ENCODE measurements around the gene COMMD9.
A peak's percentile ranks its signal among the peaks of the same experiment; 100 is the strongest.

COMMD9 gene

GRCh38 chr11:36273110-36273509 is 16.1 kb downstream of the COMMD9 start:
- H3K4me3 Mint-ChIP-seq: no peak overlapping the region
- no peak for DNase-seq
- no peaks in the 10 kb centered on the region for H3K4me1 Mint-ChIP-seq
- H3K27ac Mint-ChIP-seq: no peak overlapping the region
- no peak for ATAC-seq
- no peaks in the 10 kb centered on the region for H3K27me3 Mint-ChIP-seq
- H3K9me3 Mint-ChIP-seq: peaks cover 0 to 15% of the 10 kb centered on the region in 2 donors

GRCh38 chr11:36271794-36272407 is 17.3 kb downstream of the COMMD9 start:
- Mint-ChIP-seq H3K27me3 (no peaks in the 10 kb centered on the region), H3K4me1 (peaks cover 5% of the 10 kb centered on the region), H3K27ac (peak overlapping the region in 1 of 2 donors; percentile 37), H3K9me3 (peaks cover 0 to 15% of the 10 kb centered on the region in 2 donors), H3K4me3 (no peak overlapping the region)
- DNase-seq (no peak), ATAC-seq (no peak)

GRCh38 chr11:36270701-36271100 is 18.5 kb downstream of the COMMD9 start:
- Mint-ChIP-seq H3K4me1 (peaks cover 5% of the 10 kb centered on the region), H3K27ac (no peak overlapping the region), H3K4me3 (no peak overlapping the region), H3K9me3 (peaks cover 0 to 15% of the 10 kb centered on the region in 2 donors), H3K27me3 (no peaks in the 10 kb centered on the region)
- ATAC-seq: no peak
- DNase-seq: no peak

GRCh38 chr11:36268337-36268985 is 20.8 kb downstream of the COMMD9 start:
- no peak for ATAC-seq
- Mint-ChIP-seq H3K4me1 (peaks cover 5% of the 10 kb centered on the region), H3K4me3 (no peak overlapping the region), H3K9me3 (peaks cover 0 to 7% of the 10 kb centered on the region in 2 donors), H3K27me3 (no peaks in the 10 kb centered on the region), H3K27ac (no peak overlapping the region)
- no peak for DNase-seq

GRCh38 chr11:36266767-36267166 is 22.5 kb downstream of the COMMD9 start:
- DNase-seq: no peak
- H3K9me3 Mint-ChIP-seq: no peaks in the 10 kb centered on the region

GRCh38 chr11:36265793-36266628 is 23.2 kb downstream of the COMMD9 start:
- DNase-seq: peak; percentile 44 to 50
- peak; percentile 67 for ATAC-seq
- H3K27ac Mint-ChIP-seq: no peak overlapping the region
- peaks cover 5% of the 10 kb centered on the region for H3K4me1 Mint-ChIP-seq
- no peak overlapping the region for H3K4me3 Mint-ChIP-seq
- H3K27me3 Mint-ChIP-seq: peaks cover 14% of the 10 kb centered on the region
- H3K9me3 Mint-ChIP-seq: no peaks in the 10 kb centered on the region

More at GRCh38 chr11:36266767-36267166, 22.5 kb downstream of the COMMD9 start:
- H3K27me3 Mint-ChIP-seq: peaks cover 6% of the 10 kb centered on the region
- ATAC-seq: no peak
- H3K4me1 Mint-ChIP-seq: peaks cover 5% of the 10 kb centered on the region
- H3K27ac Mint-ChIP-seq: no peak overlapping the region
- H3K4me3 Mint-ChIP-seq: no peak overlapping the region

GRCh38 chr11:36264973-36265344 is 24.3 kb downstream of the COMMD9 start:
- H3K9me3 Mint-ChIP-seq: no peaks in the 10 kb centered on the region
- H3K4me1 Mint-ChIP-seq: peaks cover 5% of the 10 kb centered on the region
- peaks cover 20% of the 10 kb centered on the region for H3K27me3 Mint-ChIP-seq
- DNase-seq (no peak), ATAC-seq (no peak)
- no peak overlapping the region for H3K27ac Mint-ChIP-seq
- no peak overlapping the region for H3K4me3 Mint-ChIP-seq

- Mint-ChIP-seq H3K27me3 (peaks cover 23% of the 10 kb centered on the region), H3K4me3 (no peak overlapping the region), H3K9me3 (no peaks in the 10 kb centered on the region), H3K27ac (no peak overlapping the region), H3K4me1 (peaks cover 5% of the 10 kb centered on the region)
- DNase-seq (no peak), ATAC-seq (no peak)
Observed at GRCh38 chr11:36264011-36264972, 24.9 kb downstream of the COMMD9 start.

GRCh38 chr11:36261094-36261493 is 28.1 kb downstream of the COMMD9 start:
- ATAC-seq: no peak
- no peaks in the 10 kb centered on the region for H3K9me3 Mint-ChIP-seq
- H3K4me3 Mint-ChIP-seq: no peak overlapping the region
- H3K27ac Mint-ChIP-seq: peak overlapping the region in 1 of 2 donors; percentile 17
- H3K27me3 Mint-ChIP-seq: peaks cover 44% of the 10 kb centered on the region
- DNase-seq: no peak
- H3K4me1 Mint-ChIP-seq: no peaks in the 10 kb centered on the region

GRCh38 chr11:36258730-36259360 is 30.4 kb downstream of the COMMD9 start:
- ATAC-seq: peak; percentile 64
- Mint-ChIP-seq H3K4me3 (no peak overlapping the region), H3K4me1 (no peaks in the 10 kb centered on the region), H3K27me3 (peaks cover 44% of the 10 kb centered on the region), H3K27ac (peak overlapping the region in 1 of 2 donors; percentile 29), H3K9me3 (no peaks in the 10 kb centered on the region)
- peak; percentile 3 to 21 for DNase-seq

GRCh38 chr11:36257351-36257750 is 31.9 kb downstream of the COMMD9 start:
- DNase-seq (no peak), ATAC-seq (no peak)
- H3K4me3 Mint-ChIP-seq: no peak overlapping the region
- H3K4me1 Mint-ChIP-seq: no peaks in the 10 kb centered on the region
- no peaks in the 10 kb centered on the region for H3K9me3 Mint-ChIP-seq
- H3K27me3 Mint-ChIP-seq: peaks cover 45% of the 10 kb centered on the region
- peak overlapping the region in 1 of 2 donors; percentile 61 for H3K27ac Mint-ChIP-seq

- DNase-seq (no peak), ATAC-seq (no peak)
Observed at GRCh38 chr11:36254713-36255112, 34.5 kb downstream of the COMMD9 start.

GRCh38 chr11:36253238-36253637 is 36.0 kb downstream of the COMMD9 start:
- Mint-ChIP-seq H3K27me3 (peaks cover 57% of the 10 kb centered on the region), H3K4me3 (no peak overlapping the region), H3K27ac (no peak overlapping the region), H3K9me3 (no peaks in the 10 kb centered on the region), H3K4me1 (peaks cover 10% of the 10 kb centered on the region)
- ATAC-seq (no peak), DNase-seq (no peak)

More at GRCh38 chr11:36254713-36255112, 34.5 kb downstream of the COMMD9 start:
- Mint-ChIP-seq H3K4me1 (no peaks in the 10 kb centered on the region), H3K4me3 (no peak overlapping the region), H3K27me3 (peaks cover 55% of the 10 kb centered on the region), H3K27ac (no peak overlapping the region), H3K9me3 (no peaks in the 10 kb centered on the region)

- Mint-ChIP-seq H3K4me3 (no peak overlapping the region), H3K27me3 (peaks cover 60% of the 10 kb centered on the region), H3K4me1 (peaks cover 10% of the 10 kb centered on the region), H3K27ac (no peak overlapping the region), H3K9me3 (no peaks in the 10 kb centered on the region)
- no peak for ATAC-seq
- no peak for DNase-seq
Observed at GRCh38 chr11:36251823-36252222, 37.4 kb downstream of the COMMD9 start.
